ENCODE measurements around the gene FLOT2. TPM values are rescaled to one million over a fixed set of nuclear protein-coding genes. Genes with fewer than 3 reads are reported as not detected.

Gene FLOT2
- total RNA-seq, 4 donors from 2014 or later: 48.1 to 76.1 (median 58.6) TPM

- TF ChIP-seq CTCF (IDR thresholded peaks at IDR 0.05; ENCODE audit: low read depth): no peak
These were observed 43.1 kb upstream of the FLOT2 start for GRCh38 chr17:28940675-28941074.

- TF ChIP-seq CTCF (IDR thresholded peaks at IDR 0.05; ENCODE audit: low read depth): no peak
These were observed 42.6 kb upstream of the FLOT2 start for GRCh38 chr17:28940142-28940541.

- no peak for TF ChIP-seq CTCF (IDR thresholded peaks at IDR 0.05; ENCODE audit: low read depth)
These were observed 41.0 kb upstream of the FLOT2 start for GRCh38 chr17:28938552-28938951.

- TF ChIP-seq CTCF (IDR thresholded peaks at IDR 0.05; ENCODE audit: low read depth): no peak
These were observed 39.7 kb upstream of the FLOT2 start for GRCh38 chr17:28937044-28937729.

GRCh38 chr17:28935744-28936460, 38.4 kb upstream of the FLOT2 start:
- no peak for TF ChIP-seq CTCF (IDR thresholded peaks at IDR 0.05; ENCODE audit: low read depth)

GRCh38 chr17:28929787-28930186, 32.3 kb upstream of the FLOT2 start:
- TF ChIP-seq CTCF (IDR thresholded peaks at IDR 0.05; ENCODE audit: low read depth): no peak

GRCh38 chr17:28928061-28928460, 30.5 kb upstream of the FLOT2 start:
- TF ChIP-seq CTCF (IDR thresholded peaks at IDR 0.05; ENCODE audit: low read depth): no peak

Data from subcutaneous adipose tissue (tissue), 4 donors.